DOHH2 (cell line): ENCODE data around the gene ACTR10.

Experiments used
- H3F3A ChIP-seq: fragments of 200-600 bp; sonication (generic), shearing (Covaris generic); 2 replicates; pipeline ENCODE4 v1.6.0; 2016; ENCODE audit warnings: antibody characterized with exemption, mild to moderate bottlenecking; ENCODE audit not compliant: control insufficient read depth, insufficient read depth
- H3K27ac ChIP-seq: fragments of 200-600 bp; sonication (generic); 2 replicates; pipeline ENCODE4 v1.5.1; 2014; ENCODE audit warnings: low read depth, mild to moderate bottlenecking, low read length, moderate library complexity
- H3K27me3 ChIP-seq: fragments of 200-600 bp; sonication (generic); 2 replicates; pipeline ENCODE4 v1.6.1; 2014; ENCODE audit warnings: mild to moderate bottlenecking, low read length, mixed read lengths; ENCODE audit not compliant: control insufficient read depth
- H3K36me3 ChIP-seq: fragments of 200-600 bp; sonication (generic); 2 replicates; pipeline ENCODE4 v1.6.1; 2014; ENCODE audit warnings: mild to moderate bottlenecking, low read length, moderate library complexity, mixed read lengths; ENCODE audit not compliant: control insufficient read depth
- H3K4me1 ChIP-seq: fragments of 200-600 bp; sonication (generic); 2 replicates; pipeline ENCODE4 v1.6.1; 2014; ENCODE audit warnings: mild to moderate bottlenecking, low read length, mixed read lengths; ENCODE audit not compliant: control insufficient read depth
- H3K4me2 ChIP-seq: fragments of 200-600 bp; sonication (generic); 2 replicates; pipeline ENCODE4 v1.6.0; 2014; ENCODE audit warnings: mild to moderate bottlenecking, low read length, moderate library complexity
- H3K4me3 ChIP-seq: fragments of 200-600 bp; sonication (generic); 2 replicates; pipeline ENCODE4 v1.5.1; 2014; ENCODE audit warnings: mild to moderate bottlenecking, low read length, mixed read lengths
- H3K79me2 ChIP-seq: fragments of 200-600 bp; sonication (generic); 2 replicates; pipeline ENCODE4 v1.6.1; 2014; ENCODE audit warnings: mild to moderate bottlenecking, low read length, mixed read lengths; ENCODE audit not compliant: control insufficient read depth
- H3K9me2 ChIP-seq: fragments of 200-600 bp; sonication (generic); replicated peaks from 2 replicates; pipeline ENCODE4 v1.6.1; 2014; ENCODE audit warnings: mild to moderate bottlenecking, low read length, mixed read lengths; ENCODE audit not compliant: control insufficient read depth
- H3K9me3 ChIP-seq: fragments of 200-600 bp; sonication (generic); 2 replicates; pipeline ENCODE4 v1.6.1; 2014; ENCODE audit warnings: antibody characterized with exemption, low read length, mixed read lengths; ENCODE audit not compliant: control insufficient read depth, insufficient read depth
- H4K20me1 ChIP-seq: fragments of 200-600 bp; sonication (generic); 2 replicates; pipeline ENCODE4 v1.6.0; 2014; ENCODE audit warnings: low read depth, mild to moderate bottlenecking, antibody characterized with exemption, low read length, moderate library complexity; ENCODE audit not compliant: control insufficient read depth, insufficient read depth
- EZH2phosphoT487 ChIP-seq: fragments of 200-600 bp; sonication (generic); IDR thresholded peaks from 2 replicates; pipeline ENCODE4 v1.6.1; 2017; ENCODE audit warnings: borderline replicate concordance, mild to moderate bottlenecking, antibody characterized with exemption, low read length, moderate library complexity, mixed read lengths
- TF ChIP-seq, protein P1 (sequence below): fragments of 200-600 bp; sonication (generic); IDR thresholded peaks from one replicate; pipeline ENCODE4 v1.5.1; 2014; ENCODE audit warnings: antibody characterized with exemption, mild to moderate bottlenecking, low read depth, low read length; ENCODE audit not compliant: poor library complexity, severe bottlenecking

ACTR10 gene

GRCh38 chr14:58200846-58201245, 897 bp downstream of the ACTR10 start:
- Histone ChIP-seq H3K9me2 (no peaks in the 10 kb centered on the region), H3F3A (no peaks in the 10 kb centered on the region), H3K79me2 (peaks cover 34% of the 10 kb centered on the region), H3K27ac (peak overlapping the region; percentile 70), H3K4me3 (peak overlapping the region; percentile 96), H4K20me1 (no peaks in the 10 kb centered on the region), H3K9me3 (no peaks in the 10 kb centered on the region), H3K4me2 (peak overlapping the region; percentile 78), H3K36me3 (peaks cover 9% of the 10 kb centered on the region; the same call in 1 of the 2 replicates), H3K27me3 (no peaks in the 10 kb centered on the region), H3K4me1 (peaks cover 22% of the 10 kb centered on the region)
- TF ChIP-seq, protein P1, sequence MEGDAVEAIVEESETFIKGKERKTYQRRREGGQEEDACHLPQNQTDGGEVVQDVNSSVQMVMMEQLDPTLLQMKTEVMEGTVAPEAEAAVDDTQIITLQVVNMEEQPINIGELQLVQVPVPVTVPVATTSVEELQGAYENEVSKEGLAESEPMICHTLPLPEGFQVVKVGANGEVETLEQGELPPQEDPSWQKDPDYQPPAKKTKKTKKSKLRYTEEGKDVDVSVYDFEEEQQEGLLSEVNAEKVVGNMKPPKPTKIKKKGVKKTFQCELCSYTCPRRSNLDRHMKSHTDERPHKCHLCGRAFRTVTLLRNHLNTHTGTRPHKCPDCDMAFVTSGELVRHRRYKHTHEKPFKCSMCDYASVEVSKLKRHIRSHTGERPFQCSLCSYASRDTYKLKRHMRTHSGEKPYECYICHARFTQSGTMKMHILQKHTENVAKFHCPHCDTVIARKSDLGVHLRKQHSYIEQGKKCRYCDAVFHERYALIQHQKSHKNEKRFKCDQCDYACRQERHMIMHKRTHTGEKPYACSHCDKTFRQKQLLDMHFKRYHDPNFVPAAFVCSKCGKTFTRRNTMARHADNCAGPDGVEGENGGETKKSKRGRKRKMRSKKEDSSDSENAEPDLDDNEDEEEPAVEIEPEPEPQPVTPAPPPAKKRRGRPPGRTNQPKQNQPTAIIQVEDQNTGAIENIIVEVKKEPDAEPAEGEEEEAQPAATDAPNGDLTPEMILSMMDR, result no peak
- no peak for TF ChIP-seq EZH2phosphoT487

GRCh38 chr14:58213176-58213575, 13.2 kb downstream of the ACTR10 start:
- Histone ChIP-seq H3K4me1 (no peaks in the 10 kb centered on the region), H4K20me1 (no peaks in the 10 kb centered on the region), H3F3A (no peaks in the 10 kb centered on the region; the same call in 1 of the 2 replicates), H3K79me2 (no peaks in the 10 kb centered on the region), H3K9me3 (no peaks in the 10 kb centered on the region), H3K9me2 (no peaks in the 10 kb centered on the region), H3K4me2 (no peak overlapping the region), H3K4me3 (no peak overlapping the region), H3K27ac (no peak overlapping the region), H3K27me3 (no peaks in the 10 kb centered on the region), H3K36me3 (peaks cover 52% of the 10 kb centered on the region)
- TF ChIP-seq EZH2phosphoT487, result no peak
- TF ChIP-seq, protein P1, result no peak

DNA sequence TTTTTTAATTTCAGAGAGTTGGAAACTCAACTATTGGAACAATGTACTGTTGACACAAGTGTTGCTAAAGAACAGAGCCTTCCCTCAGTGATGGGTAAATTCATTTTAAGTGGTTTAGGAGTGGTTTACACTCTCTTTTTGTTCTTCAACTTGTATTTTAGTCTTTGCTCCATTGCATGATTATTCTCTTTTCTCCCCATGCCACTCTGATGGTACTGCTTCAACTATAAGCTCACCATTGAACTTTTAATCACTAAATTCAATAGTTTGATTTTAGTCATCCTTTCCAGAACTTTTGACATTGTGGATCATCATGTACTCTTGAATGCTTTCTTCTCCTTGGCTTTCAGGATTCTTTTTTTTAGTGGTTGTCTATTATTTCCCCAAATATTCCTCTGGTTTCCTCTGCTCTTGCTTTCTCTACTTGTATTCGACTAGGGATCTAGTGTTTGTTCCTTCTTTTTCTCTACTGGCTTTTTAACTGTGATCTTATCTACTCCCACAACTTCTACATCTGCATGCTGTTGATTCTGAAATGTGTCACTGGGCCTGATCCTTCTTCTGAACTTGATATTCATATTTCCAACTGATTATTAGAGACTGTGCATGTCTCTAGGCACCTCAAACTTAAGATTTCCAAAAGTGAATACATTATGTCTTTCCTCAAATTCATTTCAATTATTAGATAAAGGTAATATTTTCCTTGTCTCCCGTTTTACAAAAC, 15.4 kb downstream of the ACTR10 start:
- Histone ChIP-seq H3K4me3 (no peak overlapping the region), H3K79me2 (no peaks in the 10 kb centered on the region), H3K9me3 (no peaks in the 10 kb centered on the region), H3F3A (no peaks in the 10 kb centered on the region), H3K27me3 (no peaks in the 10 kb centered on the region), H4K20me1 (no peaks in the 10 kb centered on the region), H3K27ac (no peak overlapping the region), H3K36me3 (peaks cover 39% of the 10 kb centered on the region), H3K4me1 (no peaks in the 10 kb centered on the region), H3K9me2 (no peaks in the 10 kb centered on the region), H3K4me2 (no peak overlapping the region)
- TF ChIP-seq, protein P1, result no peak
- no peak for TF ChIP-seq EZH2phosphoT487
